ENCODE data around the gene ALDH1L2.

The ALDH1L2 gene

DNA sequence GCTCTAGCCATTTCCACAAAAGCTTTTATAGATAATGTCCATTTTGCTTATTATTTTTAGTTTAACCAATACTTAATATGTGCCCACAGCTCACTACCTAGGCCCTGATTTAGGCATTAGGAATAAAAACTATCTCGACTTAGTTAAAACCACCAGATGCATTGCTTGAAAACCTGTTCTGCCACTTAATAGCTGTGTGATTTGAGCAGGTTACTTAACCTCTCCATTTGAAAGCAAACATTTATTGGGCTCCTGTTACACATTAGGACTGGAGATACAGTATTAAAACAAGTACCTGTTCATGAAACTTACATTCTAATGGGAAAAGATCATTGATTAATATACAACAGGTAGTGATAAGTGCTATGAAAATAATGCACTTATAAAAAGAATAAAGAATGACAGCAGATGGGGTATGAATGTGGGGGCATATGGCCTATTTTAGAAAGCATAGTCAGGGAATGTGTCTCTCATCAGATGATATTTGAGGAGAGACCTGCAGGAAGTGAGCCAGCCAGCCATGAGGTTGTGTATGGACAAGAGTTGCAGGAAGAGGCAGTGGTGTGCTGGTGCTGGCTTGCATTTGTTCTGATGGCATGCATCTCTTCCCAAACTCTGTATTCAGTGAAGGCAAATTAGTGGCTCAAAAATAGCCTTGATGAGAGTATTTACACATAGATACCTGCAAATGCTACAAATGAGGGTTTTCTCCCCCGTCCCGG lies 63.9 kb downstream of the ALDH1L2 start:
- Histone ChIP-seq H3K4me3 (ENCODE audit: low read length) (no peak overlapping the region), H3K27me3 (ENCODE audit: low read depth, low read length) (no peaks in the 10 kb centered on the region), H2AFZ (ENCODE audit: low read depth, low read length) (no peak overlapping the region), H3K36me3 (replicated peaks; ENCODE audit: low read depth, low read length) (peaks cover 17% of the 10 kb centered on the region), H3K9ac (ENCODE audit: low read length) (no peak overlapping the region), H3K4me2 (ENCODE audit: low read length) (no peak overlapping the region), H3K9me3 (ENCODE audit: insufficient read depth, low read length) (no peaks in the 10 kb centered on the region), H3K27ac (ENCODE audit: low read length) (no peak overlapping the region), H3K4me1 (ENCODE audit: low read length) (no peaks in the 10 kb centered on the region), H4K20me1 (ENCODE audit: insufficient read depth, low read length) (no peaks in the 10 kb centered on the region), H3K79me2 (ENCODE audit: low read length) (no peaks in the 10 kb centered on the region)
- no peak for TF ChIP-seq EZH2phosphoT487 (IDR thresholded peaks at IDR 0.05; ENCODE audit: low read depth)
- TF ChIP-seq, protein P1, sequence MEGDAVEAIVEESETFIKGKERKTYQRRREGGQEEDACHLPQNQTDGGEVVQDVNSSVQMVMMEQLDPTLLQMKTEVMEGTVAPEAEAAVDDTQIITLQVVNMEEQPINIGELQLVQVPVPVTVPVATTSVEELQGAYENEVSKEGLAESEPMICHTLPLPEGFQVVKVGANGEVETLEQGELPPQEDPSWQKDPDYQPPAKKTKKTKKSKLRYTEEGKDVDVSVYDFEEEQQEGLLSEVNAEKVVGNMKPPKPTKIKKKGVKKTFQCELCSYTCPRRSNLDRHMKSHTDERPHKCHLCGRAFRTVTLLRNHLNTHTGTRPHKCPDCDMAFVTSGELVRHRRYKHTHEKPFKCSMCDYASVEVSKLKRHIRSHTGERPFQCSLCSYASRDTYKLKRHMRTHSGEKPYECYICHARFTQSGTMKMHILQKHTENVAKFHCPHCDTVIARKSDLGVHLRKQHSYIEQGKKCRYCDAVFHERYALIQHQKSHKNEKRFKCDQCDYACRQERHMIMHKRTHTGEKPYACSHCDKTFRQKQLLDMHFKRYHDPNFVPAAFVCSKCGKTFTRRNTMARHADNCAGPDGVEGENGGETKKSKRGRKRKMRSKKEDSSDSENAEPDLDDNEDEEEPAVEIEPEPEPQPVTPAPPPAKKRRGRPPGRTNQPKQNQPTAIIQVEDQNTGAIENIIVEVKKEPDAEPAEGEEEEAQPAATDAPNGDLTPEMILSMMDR (IDR thresholded peaks at IDR 0.05; ENCODE audit: low read depth, low read length) = no peak

DNA sequence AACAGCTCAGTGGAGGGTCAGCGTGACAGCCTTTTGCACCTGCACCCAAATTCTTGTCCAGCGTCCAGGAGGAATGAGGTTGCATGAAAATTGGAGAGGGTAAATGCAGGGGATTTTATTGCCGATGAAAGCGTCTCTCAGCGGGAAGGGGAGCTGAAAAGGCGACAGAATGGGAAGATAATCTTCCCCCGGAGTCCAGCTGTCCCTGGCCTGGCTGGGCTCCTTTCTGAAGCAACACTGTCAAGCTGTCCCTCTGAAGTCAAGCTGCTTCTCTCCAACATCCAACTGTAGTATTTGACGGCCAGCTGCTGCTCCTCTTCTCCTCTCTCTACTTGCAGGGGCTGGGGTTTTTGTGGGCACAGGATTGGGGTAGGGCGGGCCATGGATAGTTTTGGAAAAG lies 65.5 kb downstream of the ALDH1L2 start:
- TF ChIP-seq, protein P1 (IDR thresholded peaks at IDR 0.05; ENCODE audit: low read depth, low read length) = no peak
- no peak for TF ChIP-seq EZH2phosphoT487 (IDR thresholded peaks at IDR 0.05; ENCODE audit: low read depth)
- Histone ChIP-seq H4K20me1 (ENCODE audit: insufficient read depth, low read length) (no peaks in the 10 kb centered on the region), H3K79me2 (ENCODE audit: low read length) (no peaks in the 10 kb centered on the region), H3K36me3 (replicated peaks; ENCODE audit: low read depth, low read length) (peaks cover 27% of the 10 kb centered on the region), H2AFZ (ENCODE audit: low read depth, low read length) (no peak overlapping the region), H3K9me3 (ENCODE audit: insufficient read depth, low read length) (no peaks in the 10 kb centered on the region), H3K27ac (ENCODE audit: low read length) (no peak overlapping the region), H3K4me2 (ENCODE audit: low read length) (no peak overlapping the region), H3K9ac (ENCODE audit: low read length) (no peak overlapping the region), H3K27me3 (ENCODE audit: low read depth, low read length) (no peaks in the 10 kb centered on the region), H3K4me3 (ENCODE audit: low read length) (no peak overlapping the region), H3K4me1 (ENCODE audit: low read length) (no peaks in the 10 kb centered on the region)

DNA sequence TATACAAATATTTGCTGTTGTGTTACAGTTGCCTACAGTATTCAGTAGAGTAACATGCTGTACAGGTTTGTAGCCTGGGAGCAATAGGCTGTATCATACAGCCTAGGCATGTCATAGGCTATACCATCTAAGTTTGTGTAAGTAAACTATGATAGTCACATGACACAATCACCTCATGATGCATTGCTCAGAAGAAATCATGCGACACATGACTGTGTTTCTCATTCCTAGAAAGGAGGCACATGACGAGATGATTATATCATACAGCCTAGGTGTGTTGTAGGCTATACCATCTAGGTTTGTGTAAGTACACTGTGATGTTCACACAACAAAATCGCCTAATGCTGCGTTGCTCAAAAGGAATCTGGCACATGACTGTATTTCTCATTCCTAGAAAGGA lies 66.2 kb downstream of the ALDH1L2 start:
- no peaks in the 10 kb centered on the region for H3K27me3 ChIP-seq (ENCODE audit: low read depth, low read length)
- H3K27ac ChIP-seq (ENCODE audit: low read length) = no peak overlapping the region
- peaks cover 24% of the 10 kb centered on the region for H3K36me3 ChIP-seq (replicated peaks; ENCODE audit: low read depth, low read length)
- H2AFZ ChIP-seq (ENCODE audit: low read depth, low read length) = no peak overlapping the region
- no peak overlapping the region for H3K4me2 ChIP-seq (ENCODE audit: low read length)
- H3K9ac ChIP-seq (ENCODE audit: low read length) = no peak overlapping the region
- H4K20me1 ChIP-seq (ENCODE audit: insufficient read depth, low read length) = no peaks in the 10 kb centered on the region
- no peak overlapping the region for H3K4me3 ChIP-seq (ENCODE audit: low read length)
- no peaks in the 10 kb centered on the region for H3K4me1 ChIP-seq (ENCODE audit: low read length)
- TF ChIP-seq, protein P1 (IDR thresholded peaks at IDR 0.05; ENCODE audit: low read depth, low read length) = no peak
- TF ChIP-seq EZH2phosphoT487 (IDR thresholded peaks at IDR 0.05; ENCODE audit: low read depth) = no peak
- H3K9me3 ChIP-seq (ENCODE audit: insufficient read depth, low read length) = no peaks in the 10 kb centered on the region
- H3K79me2 ChIP-seq (ENCODE audit: low read length) = no peaks in the 10 kb centered on the region

DNA sequence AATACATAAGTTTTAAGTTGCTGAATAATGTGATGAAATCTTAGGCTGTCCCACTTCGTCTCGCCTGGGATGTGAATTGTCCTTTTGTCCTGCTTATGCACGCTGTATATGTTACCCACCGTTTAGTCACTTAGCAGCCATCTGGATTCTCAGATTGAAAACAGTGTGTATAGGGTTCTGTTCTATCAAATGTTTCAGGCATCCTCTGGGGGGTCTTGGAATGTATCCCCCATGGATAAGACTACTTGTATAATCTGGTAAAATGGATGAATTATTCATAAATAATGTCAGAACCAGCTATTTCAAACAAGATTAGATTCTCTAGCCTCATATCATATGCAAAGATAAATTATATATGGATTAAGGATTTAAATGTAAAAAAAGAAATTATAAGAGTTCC lies 68.7 kb downstream of the ALDH1L2 start:
- Histone ChIP-seq H3K4me3 (ENCODE audit: low read length) (no peak overlapping the region), H3K79me2 (ENCODE audit: low read length) (no peaks in the 10 kb centered on the region), H3K4me1 (ENCODE audit: low read length) (no peaks in the 10 kb centered on the region), H3K27ac (ENCODE audit: low read length) (no peak overlapping the region), H3K9me3 (ENCODE audit: insufficient read depth, low read length) (no peaks in the 10 kb centered on the region), H3K4me2 (ENCODE audit: low read length) (no peak overlapping the region), H4K20me1 (ENCODE audit: insufficient read depth, low read length) (no peaks in the 10 kb centered on the region), H3K36me3 (replicated peaks; ENCODE audit: low read depth, low read length) (peaks cover 20% of the 10 kb centered on the region), H2AFZ (ENCODE audit: low read depth, low read length) (no peak overlapping the region), H3K27me3 (ENCODE audit: low read depth, low read length) (no peaks in the 10 kb centered on the region), H3K9ac (ENCODE audit: low read length) (no peak overlapping the region)
- no peak for TF ChIP-seq EZH2phosphoT487 (IDR thresholded peaks at IDR 0.05; ENCODE audit: low read depth)
- TF ChIP-seq, protein P1 (IDR thresholded peaks at IDR 0.05; ENCODE audit: low read depth, low read length) = no peak

All from OCI-LY3 (cell line).